Brain microvascular endothelial cell (primary cell): ENCODE data around the gene IRX1.

Experiments used
- DNase-seq: peaks from one replicate; pipeline ENCODE4 v3.0.0-alpha.2; 2020
- H3K27ac ChIP-seq: fragments of 250-450 bp; sonication (Bioruptor Pico); 2 replicates; pipeline ENCODE4 v1.5.1; 2020; ENCODE audit warnings: mild to moderate bottlenecking, moderate library complexity
- H3K27me3 ChIP-seq: fragments of 250-450 bp; sonication (Bioruptor Pico); replicated peaks from 2 replicates; pipeline ENCODE4 v1.5.1; 2020; ENCODE audit warnings: mild to moderate bottlenecking
- H3K36me3 ChIP-seq: fragments of 250-450 bp; sonication (Bioruptor Pico); replicated peaks from 2 replicates; pipeline ENCODE4 v1.5.1; 2020; ENCODE audit warnings: mild to moderate bottlenecking
- H3K4me3 ChIP-seq: 2 replicates; pipeline ENCODE4 v1.5.1; 2011; ENCODE audit warnings: low read depth, mild to moderate bottlenecking, control low read depth, low read length, moderate library complexity
- in situ Hi-C: cut with HindIII; loops from 2 replicates; pipeline ENCODE4 v1.10.0; 2017; ENCODE audit warnings: low sequenced_read_pairs, low pct_ligation_motif_present
- TF ChIP-seq, protein P1 (sequence below): IDR thresholded peaks from 2 replicates; pipeline ENCODE4 v1.5.1; 2011; ENCODE audit warnings: low read depth, mild to moderate bottlenecking, moderate library complexity, low read length, control low read depth, inconsistent platforms; ENCODE audit errors: missing control alignments

IRX1 gene

DNA sequence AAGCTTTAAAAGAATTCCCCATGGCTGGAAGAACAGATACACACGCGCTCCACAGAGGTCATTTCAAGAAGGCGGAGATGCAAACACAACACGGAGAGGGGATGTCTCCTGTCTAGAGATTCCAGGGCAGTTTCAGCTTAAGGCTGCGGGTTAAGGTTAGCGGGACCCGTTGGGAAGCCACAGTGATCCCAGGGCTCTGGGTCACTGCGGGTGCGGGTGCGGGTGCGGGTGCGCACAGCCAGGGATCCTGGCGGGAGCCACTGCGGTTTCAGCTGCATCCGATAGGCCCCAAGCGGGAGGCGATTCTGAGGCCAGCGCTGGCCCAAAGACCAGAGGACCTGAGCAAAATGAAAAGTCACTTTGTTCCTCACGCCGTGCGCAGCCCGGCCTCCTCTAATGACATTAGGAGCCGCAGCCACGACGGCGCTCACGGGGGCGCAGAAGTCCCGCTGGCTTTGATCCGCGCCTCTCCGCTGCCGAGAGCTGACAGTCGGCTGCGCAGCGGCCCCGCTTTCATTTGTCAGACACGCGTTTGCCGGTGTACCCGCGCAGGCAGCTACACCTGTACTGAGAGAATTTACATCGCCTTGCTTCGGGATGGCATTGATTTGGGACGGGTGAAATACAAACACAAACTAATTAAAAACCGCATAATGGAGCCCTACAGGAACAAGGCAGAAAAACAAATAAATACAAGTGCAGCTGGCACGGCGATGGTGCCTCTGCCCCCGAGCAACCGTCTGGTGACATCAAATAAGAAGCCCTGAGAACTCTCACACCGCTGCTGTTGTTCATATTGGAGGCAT is 5.3 kb upstream of the IRX1 start:
- TF ChIP-seq, protein P1, sequence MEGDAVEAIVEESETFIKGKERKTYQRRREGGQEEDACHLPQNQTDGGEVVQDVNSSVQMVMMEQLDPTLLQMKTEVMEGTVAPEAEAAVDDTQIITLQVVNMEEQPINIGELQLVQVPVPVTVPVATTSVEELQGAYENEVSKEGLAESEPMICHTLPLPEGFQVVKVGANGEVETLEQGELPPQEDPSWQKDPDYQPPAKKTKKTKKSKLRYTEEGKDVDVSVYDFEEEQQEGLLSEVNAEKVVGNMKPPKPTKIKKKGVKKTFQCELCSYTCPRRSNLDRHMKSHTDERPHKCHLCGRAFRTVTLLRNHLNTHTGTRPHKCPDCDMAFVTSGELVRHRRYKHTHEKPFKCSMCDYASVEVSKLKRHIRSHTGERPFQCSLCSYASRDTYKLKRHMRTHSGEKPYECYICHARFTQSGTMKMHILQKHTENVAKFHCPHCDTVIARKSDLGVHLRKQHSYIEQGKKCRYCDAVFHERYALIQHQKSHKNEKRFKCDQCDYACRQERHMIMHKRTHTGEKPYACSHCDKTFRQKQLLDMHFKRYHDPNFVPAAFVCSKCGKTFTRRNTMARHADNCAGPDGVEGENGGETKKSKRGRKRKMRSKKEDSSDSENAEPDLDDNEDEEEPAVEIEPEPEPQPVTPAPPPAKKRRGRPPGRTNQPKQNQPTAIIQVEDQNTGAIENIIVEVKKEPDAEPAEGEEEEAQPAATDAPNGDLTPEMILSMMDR = no peak
- Histone ChIP-seq H3K36me3 (no peaks in the 10 kb centered on the region), H3K27ac (no peak overlapping the region), H3K27me3 (peaks cover 33% of the 10 kb centered on the region), H3K4me3 (no peak overlapping the region)
- in situ Hi-C loops = no loop called here
- DNase-seq = no peak

DNA sequence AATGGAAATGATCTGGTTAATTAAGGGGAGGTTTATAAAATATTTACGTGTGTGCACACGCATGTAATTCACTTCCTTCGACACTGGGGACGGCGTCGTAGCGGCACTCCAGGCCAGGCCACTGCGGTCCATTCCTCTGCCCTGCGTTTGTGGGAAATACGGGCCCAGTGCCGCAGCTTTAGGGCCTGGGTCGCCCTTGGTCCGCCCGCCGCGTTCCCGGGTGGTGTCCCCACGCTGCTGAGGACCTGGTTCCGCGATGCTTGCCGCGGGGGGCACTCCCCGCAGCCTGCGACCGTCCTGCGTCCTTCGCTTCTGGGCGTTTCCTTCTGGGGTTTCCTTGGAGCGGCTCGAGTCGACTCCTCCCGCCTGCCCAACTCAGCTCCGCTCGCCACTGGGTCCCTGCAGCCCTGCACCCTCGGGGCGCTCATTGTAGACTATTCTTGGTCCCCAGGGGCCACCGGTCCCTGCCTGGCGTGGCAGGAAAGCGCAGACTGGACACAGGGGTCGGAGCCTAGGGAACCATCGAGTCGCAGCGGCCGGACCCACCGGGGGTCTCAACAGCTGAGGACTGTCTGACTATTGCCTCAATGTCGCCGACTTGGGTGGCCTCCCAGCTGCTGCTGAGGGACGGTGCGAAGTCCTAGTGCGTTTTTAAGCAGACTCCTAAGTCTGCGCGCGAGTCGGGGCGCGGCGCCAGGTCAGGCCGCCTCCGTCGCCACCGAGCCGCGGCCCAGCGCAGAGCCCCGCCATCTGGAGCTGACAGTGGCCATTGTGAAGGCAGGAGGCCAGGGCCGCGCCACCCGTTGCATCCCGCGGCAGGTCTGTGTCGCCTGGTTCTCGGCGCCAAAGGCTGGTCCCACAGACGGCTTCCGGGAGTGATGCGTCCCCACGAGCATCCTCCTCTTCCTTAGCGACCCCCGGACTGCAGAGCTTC is 4.4 kb upstream of the IRX1 start:
- Histone ChIP-seq H3K27me3 (peaks cover 38% of the 10 kb centered on the region), H3K36me3 (no peaks in the 10 kb centered on the region), H3K27ac (no peak overlapping the region), H3K4me3 (no peak overlapping the region)
- TF ChIP-seq, protein P1 = no peak
- in situ Hi-C loops = no loop called here
- DNase-seq = no peak

- Histone ChIP-seq H3K27me3 (peaks cover 48% of the 10 kb centered on the region), H3K27ac (no peak overlapping the region), H3K4me3 (no peak overlapping the region), H3K36me3 (no peaks in the 10 kb centered on the region)
- in situ Hi-C loops = no loop called here
- TF ChIP-seq, protein P1 = no peak
- no peak for DNase-seq
Measured at GRCh38 chr5:3592298-3592697, 3.3 kb upstream of the IRX1 start.

GRCh38 chr5:3593771-3594509 is 1.7 kb upstream of the IRX1 start:
- Histone ChIP-seq H3K27me3 (peaks cover 64% of the 10 kb centered on the region), H3K27ac (no peak overlapping the region), H3K36me3 (no peaks in the 10 kb centered on the region), H3K4me3 (no peak overlapping the region)
- TF ChIP-seq, protein P1 = no peak
- in situ Hi-C loops = no loop called here
- no peak for DNase-seq

- Histone ChIP-seq H3K36me3 (no peaks in the 10 kb centered on the region), H3K4me3 (no peak overlapping the region), H3K27me3 (peaks cover 70% of the 10 kb centered on the region), H3K27ac (no peak overlapping the region)
- in situ Hi-C loops = no loop called here
- TF ChIP-seq, protein P1 = no peak
- no peak for DNase-seq
Measured at GRCh38 chr5:3594510-3595005, 1.1 kb upstream of the IRX1 start.
